ENCODE measurements around the gene ADGRD2.

DNA sequence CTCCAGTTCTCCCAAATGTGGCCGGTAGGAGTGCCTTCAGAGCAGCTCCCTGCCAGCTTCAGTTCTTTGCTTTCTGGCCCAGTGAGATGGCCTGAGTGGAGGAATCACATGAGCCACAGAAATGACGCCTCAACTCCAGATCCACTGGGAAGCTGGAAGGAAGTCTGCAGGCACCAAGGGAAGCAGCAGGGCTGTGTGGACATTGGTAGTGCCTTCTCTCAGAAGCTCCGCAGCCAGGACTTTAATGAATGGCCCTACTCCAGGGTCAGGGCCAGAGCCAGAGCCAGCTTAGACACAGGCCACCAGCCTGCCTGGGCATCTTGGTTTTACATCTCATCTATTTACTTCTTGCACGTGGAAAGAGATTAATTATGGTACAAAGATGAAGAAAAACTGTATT lies 23.0 kb upstream of the ADGRD2 start:
- TF ChIP-seq, protein P1, sequence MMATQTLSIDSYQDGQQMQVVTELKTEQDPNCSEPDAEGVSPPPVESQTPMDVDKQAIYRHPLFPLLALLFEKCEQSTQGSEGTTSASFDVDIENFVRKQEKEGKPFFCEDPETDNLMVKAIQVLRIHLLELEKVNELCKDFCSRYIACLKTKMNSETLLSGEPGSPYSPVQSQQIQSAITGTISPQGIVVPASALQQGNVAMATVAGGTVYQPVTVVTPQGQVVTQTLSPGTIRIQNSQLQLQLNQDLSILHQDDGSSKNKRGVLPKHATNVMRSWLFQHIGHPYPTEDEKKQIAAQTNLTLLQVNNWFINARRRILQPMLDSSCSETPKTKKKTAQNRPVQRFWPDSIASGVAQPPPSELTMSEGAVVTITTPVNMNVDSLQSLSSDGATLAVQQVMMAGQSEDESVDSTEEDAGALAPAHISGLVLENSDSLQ (IDR thresholded peaks at IDR 0.05), result no peak
- TF ChIP-seq FOXM1 (IDR thresholded peaks at IDR 0.05; ENCODE audit: borderline replicate concordance) (no peak), ELF4 (IDR thresholded peaks at IDR 0.05) (no peak), TARDBP (IDR thresholded peaks at IDR 0.05) (no peak), ARNT (IDR thresholded peaks at IDR 0.05) (no peak), FOXK2 (IDR thresholded peaks at IDR 0.05) (no peak), BHLHE40 (IDR thresholded peaks at IDR 0.05; ENCODE audit: borderline replicate concordance) (no peak), SUZ12 (IDR thresholded peaks at IDR 0.05) (no peak)
